Fibroblast of lung (primary cell): ENCODE results near the gene NOSIP.

Experiments
- EZH2 ChIP-seq: IDR thresholded peaks from 2 replicates; pipeline ENCODE4 v1.5.1; 2012; ENCODE audit warnings: low read length, control low read depth, mild to moderate bottlenecking; ENCODE audit errors: missing control alignments
- TF ChIP-seq, protein P1 (sequence below), 2 donors: IDR thresholded peaks in 1 of 2; conservative IDR thresholded peaks in 1 of 2; 1 replicate in 1 of 2; 2 replicates in 1 of 2; pipeline ENCODE4 v1.5.1; 2011 to 2012; ENCODE audit warnings: low read length in 2 of 2, control low read depth in 1 of 2, inconsistent platforms in 1 of 2, low read depth in 1 of 2, mild to moderate bottlenecking in 1 of 2

DNA sequence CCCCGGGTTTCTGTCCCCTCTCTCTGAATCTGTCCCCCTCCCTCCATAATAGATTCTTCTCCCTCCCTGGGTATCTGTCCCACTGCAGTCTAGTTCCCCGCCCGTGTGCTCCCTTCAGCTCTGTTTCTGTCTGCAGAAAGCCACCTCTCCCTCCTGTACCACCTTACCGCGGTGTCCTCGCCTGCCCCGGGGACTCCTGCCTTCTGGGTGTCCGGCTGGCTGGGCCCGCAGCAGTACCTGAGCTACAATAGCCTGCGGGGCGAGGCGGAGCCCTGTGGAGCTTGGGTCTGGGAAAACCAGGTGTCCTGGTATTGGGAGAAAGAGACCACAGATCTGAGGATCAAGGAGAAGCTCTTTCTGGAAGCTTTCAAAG, 66.6 kb downstream of the NOSIP start:
- TF ChIP-seq, protein P1, sequence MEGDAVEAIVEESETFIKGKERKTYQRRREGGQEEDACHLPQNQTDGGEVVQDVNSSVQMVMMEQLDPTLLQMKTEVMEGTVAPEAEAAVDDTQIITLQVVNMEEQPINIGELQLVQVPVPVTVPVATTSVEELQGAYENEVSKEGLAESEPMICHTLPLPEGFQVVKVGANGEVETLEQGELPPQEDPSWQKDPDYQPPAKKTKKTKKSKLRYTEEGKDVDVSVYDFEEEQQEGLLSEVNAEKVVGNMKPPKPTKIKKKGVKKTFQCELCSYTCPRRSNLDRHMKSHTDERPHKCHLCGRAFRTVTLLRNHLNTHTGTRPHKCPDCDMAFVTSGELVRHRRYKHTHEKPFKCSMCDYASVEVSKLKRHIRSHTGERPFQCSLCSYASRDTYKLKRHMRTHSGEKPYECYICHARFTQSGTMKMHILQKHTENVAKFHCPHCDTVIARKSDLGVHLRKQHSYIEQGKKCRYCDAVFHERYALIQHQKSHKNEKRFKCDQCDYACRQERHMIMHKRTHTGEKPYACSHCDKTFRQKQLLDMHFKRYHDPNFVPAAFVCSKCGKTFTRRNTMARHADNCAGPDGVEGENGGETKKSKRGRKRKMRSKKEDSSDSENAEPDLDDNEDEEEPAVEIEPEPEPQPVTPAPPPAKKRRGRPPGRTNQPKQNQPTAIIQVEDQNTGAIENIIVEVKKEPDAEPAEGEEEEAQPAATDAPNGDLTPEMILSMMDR (conservative IDR thresholded peaks at IDR 0.05 in 1 of 2, IDR thresholded peaks at IDR 0.05 in 1 of 2; ENCODE audit: low read depth in 1 of 2, low read length in 2 of 2): no peak
- TF ChIP-seq EZH2: no peak
